Right lobe of liver (tissue), 6 donors: ENCODE measurements around the gene TMC2. TPM values are rescaled to one million over a fixed set of nuclear protein-coding genes. Genes with fewer than 3 reads are reported as not detected.
"Not testable (repeated sequence)": the region's sequence is repeated elsewhere in the genome, so short reads cannot be mapped to it uniquely, and the experiment has no call there.

ENCODE experiments used
- ATAC-seq, 4 donors: fragments of 200-7000 bp; cut with Tn5 transposase; one replicate each; pipeline ENCODE4 v1.9.1; 2020; ENCODE audit warnings: mild to moderate bottlenecking in 4 of 4, moderate library complexity in 4 of 4
- DNase-seq, 3 donors: peaks; one replicate each; pipeline ENCODE4 v3.0.0-alpha.2; 2020
- H3K27ac ChIP-seq, 3 donors: fragments of 200-600 bp; one replicate each; pipeline ENCODE4 v1.8.0; 2022
- H3K27me3 ChIP-seq, 2 donors: fragments of 200-600 bp; one replicate each; pipeline ENCODE4 v1.8.0; 2022
- H3K36me3 ChIP-seq, 4 donors: fragments of 200-600 bp; sonication (generic) in 1 of 4; one replicate each; pipeline versions ENCODE4 v1.5.1 to v1.8.0; 2017 to 2022; ENCODE audit warnings: control low read depth in 1 of 4
- H3K4me1 ChIP-seq, 4 donors: fragments of 200-600 bp; sonication (generic) in 1 of 4; one replicate each; pipeline versions ENCODE4 v1.5.1 to v1.8.0; 2017 to 2022; ENCODE audit warnings: control low read depth in 1 of 4
- H3K4me3 ChIP-seq, 3 donors: fragments of 200-600 bp; one replicate each; pipeline ENCODE4 v1.8.0; 2022
- H3K9me3 ChIP-seq, 4 donors: fragments of 200-600 bp; sonication (generic) in 1 of 4; one replicate each; pipeline versions ENCODE4 v1.5.1 to v1.8.0; 2017 to 2022; ENCODE audit warnings: control low read depth in 1 of 4
- POLR2A ChIP-seq: fragments of 450-650 bp; IDR thresholded peaks from one replicate; pipeline ENCODE4 v1.6.1; 2017; ENCODE audit warnings: antibody characterized with exemption, mild to moderate bottlenecking
- WGBS: methylation state at CpG from one replicate; pipeline ENCODE4 v1.1.6; 2018; ENCODE audit warnings: low coverage, low lambda C conversion rate; ENCODE audit not compliant: insufficient coverage; ENCODE audit errors: missing lambda C conversion rate; 5-methylcytosine and 5-hydroxymethylcytosine counted together
- intact Hi-C, 2 donors: fragments of 100-400 bp; cut with DNase I; formaldehyde crosslinking; loops; one replicate each; pipeline versions ENCODE4 v1.11.2 to v1.14.1; 2022
- total RNA-seq, 6 experiments: library from RNA; depleted of rRNA in 2 of 6; stranded (reverse); fragments of >200 nt in 2 of 6; fragmentation: NEBNext Ultra II Directional in 3 of 6; extraction: Animal tissue kit (Norgen Biotek cat#: 25700) in 3 of 6; gene quantifications; one replicate each; pipeline versions ENCODE4 v1.1.0 to v1.2.4, GENCODE V29; 2016 to 2023
- TF ChIP-seq, protein P1 (sequence below), 4 donors: fragments of 200-600 bp in 3 of 4; fragments of 450-650 bp in 1 of 4; IDR thresholded peaks; one replicate each; pipeline versions ENCODE4 v1.5.1 to v1.8.0; 2016 to 2022; ENCODE audit warnings: antibody characterized with exemption in 4 of 4, mild to moderate bottlenecking in 2 of 4
- donor health status: DM: no; HTN: yes; CAD: no.
- donor health status: DM: no; HTN: no; CAD: no.
- donor health status: DM: no; HTN: no; CAD: no.
- donor health status: DM: no; HTN: yes; CAD: no.
- donor health status: DM: no; HTN: yes; CAD: no.

TMC2 gene
- total RNA-seq, 6 experiments from 2014 or later = not detected

DNA sequence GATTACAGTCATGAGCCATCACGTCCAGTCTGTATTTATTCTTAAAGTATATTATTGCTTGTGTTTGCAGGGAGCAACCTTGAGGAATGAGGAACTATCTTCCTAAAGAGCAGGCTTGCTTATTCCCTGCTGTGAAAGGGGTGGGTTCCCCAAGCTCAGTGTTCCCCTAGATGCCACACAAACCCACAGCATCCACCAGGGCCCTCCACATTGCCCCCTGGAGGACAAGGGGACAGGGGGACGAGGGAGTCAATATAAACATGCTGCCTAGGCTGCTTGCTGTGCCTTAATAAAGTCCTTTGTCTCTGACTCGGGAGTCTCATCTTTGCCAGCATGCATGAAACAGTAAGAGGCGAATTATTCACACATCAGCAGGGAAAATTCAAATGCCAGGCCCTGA is 135.6 kb downstream of the TMC2 start:
- 18% methylated on average over 4 of the region's 4 CpGs for WGBS
- no peak overlapping the region for H3K4me3 ChIP-seq
- no peaks in the 10 kb centered on the region for H3K4me1 ChIP-seq
- H3K9me3 ChIP-seq = no peaks in the 10 kb centered on the region
- H3K36me3 ChIP-seq = no peaks in the 10 kb centered on the region
- intact Hi-C loops = no loop called here
- DNase-seq (no peak), ATAC-seq (no peak)
- TF ChIP-seq, protein P1, sequence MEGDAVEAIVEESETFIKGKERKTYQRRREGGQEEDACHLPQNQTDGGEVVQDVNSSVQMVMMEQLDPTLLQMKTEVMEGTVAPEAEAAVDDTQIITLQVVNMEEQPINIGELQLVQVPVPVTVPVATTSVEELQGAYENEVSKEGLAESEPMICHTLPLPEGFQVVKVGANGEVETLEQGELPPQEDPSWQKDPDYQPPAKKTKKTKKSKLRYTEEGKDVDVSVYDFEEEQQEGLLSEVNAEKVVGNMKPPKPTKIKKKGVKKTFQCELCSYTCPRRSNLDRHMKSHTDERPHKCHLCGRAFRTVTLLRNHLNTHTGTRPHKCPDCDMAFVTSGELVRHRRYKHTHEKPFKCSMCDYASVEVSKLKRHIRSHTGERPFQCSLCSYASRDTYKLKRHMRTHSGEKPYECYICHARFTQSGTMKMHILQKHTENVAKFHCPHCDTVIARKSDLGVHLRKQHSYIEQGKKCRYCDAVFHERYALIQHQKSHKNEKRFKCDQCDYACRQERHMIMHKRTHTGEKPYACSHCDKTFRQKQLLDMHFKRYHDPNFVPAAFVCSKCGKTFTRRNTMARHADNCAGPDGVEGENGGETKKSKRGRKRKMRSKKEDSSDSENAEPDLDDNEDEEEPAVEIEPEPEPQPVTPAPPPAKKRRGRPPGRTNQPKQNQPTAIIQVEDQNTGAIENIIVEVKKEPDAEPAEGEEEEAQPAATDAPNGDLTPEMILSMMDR (IDR thresholded peaks at IDR 0.05) = no peak
- TF ChIP-seq POLR2A = no peak
- H3K27me3 ChIP-seq = no peaks in the 10 kb centered on the region
- H3K27ac ChIP-seq = no peak overlapping the region

DNA sequence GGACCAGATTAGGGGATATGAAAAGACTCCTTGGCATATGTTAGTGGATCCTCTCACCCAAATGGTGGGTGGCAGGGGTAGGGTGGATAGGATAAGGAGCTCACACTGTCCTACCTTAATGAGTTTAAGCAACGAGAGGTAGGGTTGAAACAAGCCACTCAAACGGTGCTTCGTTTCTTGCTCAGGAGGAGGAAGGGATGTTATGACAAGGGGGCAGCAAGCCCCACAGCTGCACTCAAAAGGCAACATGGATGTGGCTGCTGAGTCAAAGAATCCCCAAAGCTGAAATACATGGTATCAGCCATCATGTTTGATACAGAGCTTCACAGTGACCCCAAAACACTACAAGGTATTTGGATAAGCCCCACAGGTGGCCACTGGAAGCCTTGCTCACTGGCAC is 136.1 kb downstream of the TMC2 start:
- WGBS = 69% methylated on average over 3 of the region's 3 CpGs
- H3K27ac ChIP-seq = no peak overlapping the region
- intact Hi-C loops = no loop called here
- TF ChIP-seq, protein P1 (IDR thresholded peaks at IDR 0.05) = no peak
- TF ChIP-seq POLR2A = no peak
- no peak overlapping the region for H3K4me3 ChIP-seq
- no peaks in the 10 kb centered on the region for H3K27me3 ChIP-seq
- H3K4me1 ChIP-seq = no peaks in the 10 kb centered on the region
- DNase-seq (no peak), ATAC-seq (no peak)
- no peaks in the 10 kb centered on the region for H3K9me3 ChIP-seq
- H3K36me3 ChIP-seq = no peaks in the 10 kb centered on the region

DNA sequence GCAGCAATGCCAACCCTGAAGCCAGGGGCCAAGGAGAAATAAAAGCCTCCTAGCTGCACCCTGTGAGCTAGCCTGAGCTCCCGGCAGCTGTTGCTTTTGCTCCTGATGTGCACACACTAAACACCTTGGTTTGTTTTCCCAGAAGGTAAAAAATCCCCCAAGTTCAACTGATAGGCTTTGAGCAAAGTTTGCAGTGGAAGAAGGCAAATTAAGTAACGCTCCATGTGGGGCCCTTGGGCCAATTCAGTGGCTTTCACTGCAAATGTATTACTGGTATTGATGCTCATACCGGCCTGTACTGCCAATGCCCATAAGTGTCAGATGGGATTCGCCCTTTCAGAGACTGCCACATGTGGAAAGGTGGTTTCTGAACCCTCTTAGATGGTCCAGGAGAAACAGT is 137.1 kb downstream of the TMC2 start:
- DNase-seq (no peak), ATAC-seq (no peak)
- 64% methylated on average over 3 of the region's 4 CpGs for WGBS
- H3K4me1 ChIP-seq = no peaks in the 10 kb centered on the region
- H3K27ac ChIP-seq = no peak overlapping the region
- no peak for TF ChIP-seq POLR2A
- TF ChIP-seq, protein P1 (IDR thresholded peaks at IDR 0.05) = no peak
- no peaks in the 10 kb centered on the region for H3K9me3 ChIP-seq
- H3K36me3 ChIP-seq = no peaks in the 10 kb centered on the region
- H3K27me3 ChIP-seq = no peaks in the 10 kb centered on the region
- H3K4me3 ChIP-seq = no peak overlapping the region
- intact Hi-C loops = no loop called here

DNA sequence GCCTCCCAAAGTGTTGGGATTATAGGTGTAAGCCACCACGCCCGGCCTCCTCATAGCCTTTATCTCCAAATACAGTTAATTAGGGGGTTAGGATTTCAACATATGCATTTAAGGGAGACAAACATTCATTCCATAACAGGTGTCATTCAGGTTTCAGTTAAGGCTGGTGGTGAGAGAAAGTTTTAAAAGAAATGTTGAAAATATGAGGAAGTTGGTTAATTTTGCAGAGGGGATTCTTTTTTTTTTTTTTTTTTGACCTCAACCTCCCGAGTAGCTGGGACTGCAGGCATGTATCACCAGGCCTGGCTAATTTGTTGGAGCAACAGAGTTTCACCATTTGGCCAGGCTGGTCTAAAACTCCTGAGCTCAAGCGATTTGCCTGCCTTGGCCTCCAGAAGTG is 143.7 kb downstream of the TMC2 start:
- WGBS = 45% methylated on average over 4 of the region's 4 CpGs
- no peak for ATAC-seq
- H3K9me3 ChIP-seq = no peaks in the 10 kb centered on the region
- intact Hi-C loops = no loop called here
- no peak for TF ChIP-seq POLR2A
- TF ChIP-seq, protein P1 (IDR thresholded peaks at IDR 0.05) = no peak
- H3K4me3 ChIP-seq = no peak overlapping the region
- no peaks in the 10 kb centered on the region for H3K4me1 ChIP-seq
- H3K27ac ChIP-seq = no peak overlapping the region
- no peaks in the 10 kb centered on the region for H3K36me3 ChIP-seq
- no peak for DNase-seq
- no peaks in the 10 kb centered on the region for H3K27me3 ChIP-seq

DNA sequence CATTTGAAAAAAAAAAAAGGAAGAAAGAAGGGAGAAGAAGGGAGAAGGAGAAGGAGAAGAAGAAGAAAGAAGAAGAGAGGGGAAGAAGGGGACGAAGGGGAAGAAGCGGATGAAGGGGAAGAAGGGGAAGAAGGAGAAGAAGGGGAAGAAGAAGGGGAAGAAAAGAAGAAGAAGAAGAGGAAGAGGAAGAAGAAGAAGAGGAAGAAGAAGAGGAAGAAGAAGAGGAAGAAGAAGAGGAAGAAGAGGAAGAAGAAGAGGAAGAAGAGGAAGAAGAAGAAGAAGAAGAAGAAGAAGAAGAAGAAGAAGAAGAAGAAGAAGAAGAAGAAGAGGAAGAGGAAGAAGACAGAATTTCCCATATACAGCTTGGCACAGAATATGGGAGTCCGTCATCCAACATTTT is 145.7 kb downstream of the TMC2 start:
- H3K36me3 ChIP-seq, H3K4me1 ChIP-seq, H3K27ac ChIP-seq, H3K27me3 ChIP-seq, H3K9me3 ChIP-seq, intact Hi-C loops, ATAC-seq, DNase-seq, H3K4me3 ChIP-seq: not testable (repeated sequence)
- WGBS = 68% methylated on average over 3 of the region's 3 CpGs

DNA sequence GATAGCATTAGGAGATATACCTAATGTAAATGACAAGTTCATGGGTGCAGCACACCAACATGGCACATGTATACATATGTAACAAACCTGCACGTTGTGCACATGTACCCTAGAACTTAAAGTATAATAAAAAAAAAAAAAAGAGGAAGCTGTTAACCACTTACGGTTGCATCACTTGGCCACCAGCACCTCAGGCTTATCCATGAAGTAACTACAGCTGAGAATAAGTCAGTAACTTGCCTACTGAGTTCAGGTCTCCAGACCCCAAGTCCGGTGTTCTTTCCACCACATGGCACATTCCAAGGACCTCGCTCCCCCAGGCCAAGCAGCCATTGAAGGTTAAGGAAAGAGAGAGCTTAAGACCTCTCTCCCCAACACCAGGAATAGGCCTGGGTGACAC is 148.4 kb downstream of the TMC2 start:
- H3K9me3 ChIP-seq, intact Hi-C loops, DNase-seq, H3K27ac ChIP-seq, H3K27me3 ChIP-seq, H3K36me3 ChIP-seq, H3K4me3 ChIP-seq, ATAC-seq, H3K4me1 ChIP-seq: not testable (repeated sequence)
- 41% methylated on average over 2 of the region's 4 CpGs for WGBS
